ENCODE data around the gene CWH43.
"Not testable (repeated sequence)": the region's sequence is repeated elsewhere in the genome, so short reads cannot be mapped to it uniquely, and the experiment has no call there.

Gene CWH43

GRCh38 chr4:48968814-48969213 lies 17.3 kb upstream of the CWH43 start:
- no peak for DNase-seq (ENCODE audit: low spot score)
- TF ChIP-seq CTCF (IDR thresholded peaks at IDR 0.05; ENCODE audit: borderline replicate concordance, control extremely low read depth, extremely low read depth, insufficient read depth, missing control alignments) = no peak
- in situ Hi-C loops (cut with MboI; ENCODE audit: low sequenced_read_pairs, unreplicated experiment) = loop anchor here (25.0 kb wide), 3 partner anchors 407 to 857 kb away; no protein-coding TSS in a partner anchor

- in situ Hi-C loops (cut with MboI; ENCODE audit: low sequenced_read_pairs, unreplicated experiment) = loop anchor here (25.0 kb wide), 3 partner anchors 408 to 858 kb away; no protein-coding TSS in a partner anchor
- DNase-seq (ENCODE audit: low spot score) = no peak
These were observed 15.6 kb upstream of the CWH43 start for GRCh38 chr4:48970471-48970921.

GRCh38 chr4:48974979-48975640 lies 11.0 kb upstream of the CWH43 start:
- no peak for TF ChIP-seq CTCF (IDR thresholded peaks at IDR 0.05; ENCODE audit: borderline replicate concordance, control extremely low read depth, extremely low read depth, insufficient read depth, missing control alignments)
- no peak for DNase-seq (ENCODE audit: low spot score)
- in situ Hi-C loops (cut with MboI; ENCODE audit: low sequenced_read_pairs, unreplicated experiment) = loop anchor here (25.0 kb wide), 3 partner anchors 413 to 863 kb away; no protein-coding TSS in a partner anchor

More at GRCh38 chr4:48970471-48970921, 15.6 kb upstream of the CWH43 start:
- no peak for TF ChIP-seq CTCF (IDR thresholded peaks at IDR 0.05; ENCODE audit: borderline replicate concordance, control extremely low read depth, extremely low read depth, insufficient read depth, missing control alignments)

- DNase-seq (ENCODE audit: low spot score) = no peak
- in situ Hi-C loops (cut with MboI; ENCODE audit: low sequenced_read_pairs, unreplicated experiment) = no loop called here
- TF ChIP-seq CTCF (IDR thresholded peaks at IDR 0.05; ENCODE audit: borderline replicate concordance, control extremely low read depth, extremely low read depth, insufficient read depth, missing control alignments) = no peak
These were observed 10.0 kb upstream of the CWH43 start for GRCh38 chr4:48976041-48976440.

- DNase-seq (ENCODE audit: low spot score) = no peak
- in situ Hi-C loops (cut with MboI; ENCODE audit: low sequenced_read_pairs, unreplicated experiment) = no loop called here
- TF ChIP-seq CTCF (IDR thresholded peaks at IDR 0.05; ENCODE audit: borderline replicate concordance, control extremely low read depth, extremely low read depth, insufficient read depth, missing control alignments) = no peak
These were observed 6.0 kb upstream of the CWH43 start for GRCh38 chr4:48979914-48980579.

GRCh38 chr4:48984005-48984404 lies 2.1 kb upstream of the CWH43 start:
- in situ Hi-C loops (cut with MboI; ENCODE audit: low sequenced_read_pairs, unreplicated experiment); DNase-seq (ENCODE audit: low spot score): not testable (repeated sequence)

GRCh38 chr4:48985602-48985975 lies 486 bp upstream of the CWH43 start:
- in situ Hi-C loops (cut with MboI; ENCODE audit: low sequenced_read_pairs, unreplicated experiment) = no loop called here
- DNase-seq (ENCODE audit: low spot score) = no peak
- no peak for TF ChIP-seq CTCF (IDR thresholded peaks at IDR 0.05; ENCODE audit: borderline replicate concordance, control extremely low read depth, extremely low read depth, insufficient read depth, missing control alignments)

All from GM13976 (cell line).